Fibroblast of villous mesenchyme (primary cell): ENCODE data around the gene MAN1B1. TPM values are rescaled to one million over a fixed set of nuclear protein-coding genes. Genes with fewer than 3 reads are reported as not detected.
"Not testable (repeated sequence)": the region's sequence is repeated elsewhere in the genome, so short reads cannot be mapped to it uniquely, and the experiment has no call there.

Experiments used
- DNase-seq: peaks from one replicate; pipeline ENCODE4 v3.0.0-alpha.2; 2010; ENCODE audit warnings: low read depth
- H3K4me3 ChIP-seq: 2 replicates; pipeline ENCODE4 v1.5.1; 2011; ENCODE audit warnings: low read depth, mild to moderate bottlenecking, low read length
- total RNA-seq: library from RNA; depleted of rRNA; stranded (reverse); fragments of >200 nt; gene quantifications from 2 replicates; pipeline ENCODE4 v1.2.3, GENCODE V29; 2012
- TF ChIP-seq, protein P1 (sequence below): IDR thresholded peaks from 2 replicates; pipeline ENCODE4 v1.5.1; 2012; ENCODE audit warnings: low read depth, mild to moderate bottlenecking, low read length; ENCODE audit not compliant: insufficient read depth

MAN1B1 gene
- total RNA-seq, 1 donor: 65.6 TPM

DNA sequence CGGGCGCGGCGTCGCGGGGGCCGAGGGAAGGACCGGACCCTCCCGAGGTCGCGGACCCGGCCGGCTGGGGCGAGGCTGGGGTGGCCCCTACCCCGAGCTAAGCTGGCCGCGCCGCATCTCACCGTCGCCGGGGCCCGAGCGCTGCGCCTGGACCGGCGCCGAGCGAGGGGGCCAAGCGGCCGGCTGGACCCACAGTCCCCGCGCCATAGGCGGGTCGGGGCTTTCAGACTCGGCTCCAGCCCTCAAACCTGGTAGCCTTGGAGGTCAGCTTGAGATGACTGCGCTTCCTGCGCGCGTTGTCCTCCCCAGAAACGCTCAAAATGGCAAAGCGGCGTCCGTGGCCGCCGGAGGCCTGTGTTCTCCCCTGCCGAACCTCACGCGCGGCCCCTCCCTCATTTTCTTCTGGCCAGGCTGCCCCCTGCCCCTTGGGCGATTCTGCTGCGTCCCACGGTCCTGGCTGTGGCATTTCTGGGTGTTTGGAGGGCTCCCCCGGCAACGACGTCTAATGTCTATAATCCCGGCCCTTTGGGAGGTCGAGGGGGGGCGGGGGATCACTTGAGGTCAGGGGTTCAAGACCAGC, 43.5 kb downstream of the MAN1B1 start:
- TF ChIP-seq, protein P1, sequence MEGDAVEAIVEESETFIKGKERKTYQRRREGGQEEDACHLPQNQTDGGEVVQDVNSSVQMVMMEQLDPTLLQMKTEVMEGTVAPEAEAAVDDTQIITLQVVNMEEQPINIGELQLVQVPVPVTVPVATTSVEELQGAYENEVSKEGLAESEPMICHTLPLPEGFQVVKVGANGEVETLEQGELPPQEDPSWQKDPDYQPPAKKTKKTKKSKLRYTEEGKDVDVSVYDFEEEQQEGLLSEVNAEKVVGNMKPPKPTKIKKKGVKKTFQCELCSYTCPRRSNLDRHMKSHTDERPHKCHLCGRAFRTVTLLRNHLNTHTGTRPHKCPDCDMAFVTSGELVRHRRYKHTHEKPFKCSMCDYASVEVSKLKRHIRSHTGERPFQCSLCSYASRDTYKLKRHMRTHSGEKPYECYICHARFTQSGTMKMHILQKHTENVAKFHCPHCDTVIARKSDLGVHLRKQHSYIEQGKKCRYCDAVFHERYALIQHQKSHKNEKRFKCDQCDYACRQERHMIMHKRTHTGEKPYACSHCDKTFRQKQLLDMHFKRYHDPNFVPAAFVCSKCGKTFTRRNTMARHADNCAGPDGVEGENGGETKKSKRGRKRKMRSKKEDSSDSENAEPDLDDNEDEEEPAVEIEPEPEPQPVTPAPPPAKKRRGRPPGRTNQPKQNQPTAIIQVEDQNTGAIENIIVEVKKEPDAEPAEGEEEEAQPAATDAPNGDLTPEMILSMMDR: no peak
- peak; percentile 9 for DNase-seq
- peak overlapping the region; percentile 81 for H3K4me3 ChIP-seq

DNA sequence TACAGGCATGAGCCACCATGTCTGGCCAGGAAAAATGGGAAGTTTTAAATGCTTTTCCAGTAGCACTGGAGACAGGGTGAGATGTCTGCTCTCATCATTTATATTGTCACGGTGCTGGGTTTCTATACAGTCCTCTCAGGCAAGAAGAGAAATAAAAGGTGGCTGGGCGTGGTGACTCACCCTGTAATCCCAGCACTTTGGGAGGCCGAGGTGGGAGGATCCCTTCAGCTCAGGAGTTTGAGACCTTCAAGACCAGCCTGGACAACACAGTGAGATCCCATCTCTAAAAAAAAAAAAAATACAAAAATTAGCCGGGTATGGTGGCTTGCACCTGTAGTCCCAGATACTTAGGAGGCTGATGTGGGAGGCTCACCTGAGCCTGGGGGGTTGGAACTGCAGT, 47.4 kb downstream of the MAN1B1 start:
- TF ChIP-seq, protein P1: no peak
- DNase-seq: no peak
- H3K4me3 ChIP-seq: no peak overlapping the region

- H3K4me3 ChIP-seq, DNase-seq: not testable (repeated sequence)
Observed at GRCh38 chr9:137135154-137135553, 48.4 kb downstream of the MAN1B1 start.

DNA sequence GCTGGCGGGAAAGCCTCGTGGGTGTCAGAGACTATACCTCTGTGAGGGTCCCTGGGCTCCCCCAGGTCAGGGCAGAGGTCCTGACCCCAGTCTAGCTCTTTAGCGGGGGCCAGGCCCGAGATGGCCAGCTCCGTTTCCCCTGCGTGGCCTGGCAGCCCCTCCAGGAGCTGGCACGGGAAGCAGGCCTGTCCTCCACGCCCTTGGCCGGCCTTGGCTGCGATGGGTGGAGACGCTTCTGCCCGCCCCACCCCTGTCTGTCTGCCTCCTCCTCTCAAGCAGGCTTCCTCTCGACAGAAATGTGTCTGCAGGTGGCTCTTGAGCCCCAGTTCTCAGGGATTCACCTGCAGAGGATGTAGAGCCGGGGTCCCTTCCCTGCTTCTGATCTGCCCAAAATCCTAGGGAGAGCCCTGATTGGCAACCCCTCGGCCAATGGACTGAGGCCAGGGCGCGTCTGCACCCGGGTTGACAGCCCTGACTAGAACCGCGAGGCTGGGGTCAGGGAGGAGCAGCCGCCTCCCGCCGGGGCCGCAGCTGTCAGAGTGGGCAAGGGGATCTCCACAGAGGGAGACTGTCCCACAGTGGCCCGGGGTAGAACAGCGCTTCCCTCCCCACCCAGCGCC, 49.6 kb downstream of the MAN1B1 start:
- TF ChIP-seq, protein P1: no peak

GRCh38 chr9:137136881-137137607, 50.3 kb downstream of the MAN1B1 start:
- TF ChIP-seq, protein P1: no peak

More for the DNA sequence above, 49.6 kb downstream of the MAN1B1 start:
- no peak for DNase-seq
- no peak overlapping the region for H3K4me3 ChIP-seq

GRCh38 chr9:137138058-137138721, 51.4 kb downstream of the MAN1B1 start:
- TF ChIP-seq, protein P1: no peak
- DNase-seq: no peak
- H3K4me3 ChIP-seq: no peak overlapping the region

More at GRCh38 chr9:137136881-137137607, 50.3 kb downstream of the MAN1B1 start:
- no peak for DNase-seq
- H3K4me3 ChIP-seq: no peak overlapping the region

DNA sequence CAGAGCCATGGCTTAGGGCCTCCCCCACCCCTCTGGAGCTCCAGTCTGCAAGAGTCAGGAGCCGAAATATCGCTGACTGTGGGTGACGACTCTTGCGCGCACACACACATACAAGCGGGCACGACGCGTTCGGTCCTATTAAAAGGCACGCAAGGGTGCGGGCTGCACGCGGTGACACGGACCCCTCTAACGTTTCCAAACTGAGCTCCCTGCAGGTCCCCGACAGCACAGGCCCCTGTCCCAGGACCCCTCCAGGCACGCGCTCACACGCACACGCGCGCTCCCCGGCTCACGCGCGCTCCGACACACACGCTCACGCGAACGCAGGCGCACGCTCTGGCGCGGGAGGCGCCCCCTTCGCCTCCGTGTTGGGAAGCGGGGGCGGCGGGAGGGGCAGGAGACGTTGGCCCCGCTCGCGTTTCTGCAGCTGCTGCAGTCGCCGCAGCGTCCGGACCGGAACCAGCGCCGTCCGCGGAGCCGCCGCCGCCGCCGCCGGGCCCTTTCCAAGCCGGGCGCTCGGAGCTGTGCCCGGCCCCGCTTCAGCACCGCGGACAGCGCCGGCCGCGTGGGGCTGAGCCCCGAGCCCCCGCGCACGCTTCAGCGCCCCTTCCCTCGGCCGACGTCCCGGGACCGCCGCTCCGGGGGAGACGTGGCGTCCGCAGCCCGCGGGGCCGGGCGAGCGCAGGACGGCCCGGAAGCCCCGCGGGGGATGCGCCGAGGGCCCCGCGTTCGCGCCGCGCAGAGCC, 52.1 kb downstream of the MAN1B1 start, which contains the start of gene GRIN1:
Gene GRIN1 (plus strand): TSS at position 433 of the 746 bp plus-strand sequence. CDS start 333 bp downstream, outside the sequence.
- peak; percentile 30 for DNase-seq
- no peak within 1 kb of the TSS for H3K4me3 ChIP-seq
- TF ChIP-seq, protein P1: no peak
